Breast epithelium (tissue), 4 donors: Measurements from ENCODE around the gene CCSER1. TPM values are rescaled to one million over a fixed set of nuclear protein-coding genes. Genes with fewer than 3 reads are reported as not detected.

Experiments
- DNase-seq, 2 donors: peaks; one replicate each; pipeline ENCODE4 v3.0.0-alpha.2; 2019; ENCODE audit warnings: low spot score in 2 of 2
- H3K27ac ChIP-seq, 2 donors: fragments of 200-600 bp; sonication (generic) in 1 of 2; one replicate each; pipeline ENCODE4 v1.5.1; 2016 to 2019; ENCODE audit warnings: mild to moderate bottlenecking in 1 of 2
- H3K27me3 ChIP-seq, 2 donors: fragments of 200-600 bp; sonication (generic) in 1 of 2; one replicate each; pipeline versions ENCODE4 v1.5.1 to v1.6.0; 2017 to 2019; ENCODE audit warnings: control low read depth in 1 of 2, mild to moderate bottlenecking in 1 of 2
- H3K36me3 ChIP-seq: fragments of 200-600 bp; one replicate; pipeline ENCODE4 v1.5.1; 2019
- H3K4me1 ChIP-seq, 2 donors: fragments of 200-600 bp; sonication (generic); one replicate each; pipeline ENCODE4 v1.5.1; 2016 to 2019; ENCODE audit warnings: control low read depth in 1 of 2
- H3K4me3 ChIP-seq, 3 donors: fragments of 200-600 bp; sonication (generic); 1 replicate in 2 of 3; 2 replicates in 1 of 3; pipeline ENCODE4 v1.5.1; 2016 to 2019; ENCODE audit warnings: mild to moderate bottlenecking in 3 of 3, moderate library complexity in 2 of 3
- H3K9me3 ChIP-seq, 2 donors: fragments of 200-600 bp; sonication (generic) in 1 of 2; one replicate each; pipeline ENCODE4 v1.5.1; 2016 to 2019; ENCODE audit warnings: control low read depth in 1 of 2
- POLR2A ChIP-seq: fragments of 450-650 bp; IDR thresholded peaks from one replicate; pipeline ENCODE4 v1.6.1; 2016; ENCODE audit warnings: antibody characterized with exemption, mild to moderate bottlenecking, moderate library complexity
- POLR2AphosphoS5 ChIP-seq, 3 donors: sonication (generic); formaldehyde crosslinking; IDR thresholded peaks; one replicate each; pipeline ENCODE4 v1.6.1; 2017; ENCODE audit warnings: antibody characterized with exemption in 3 of 3
- intact Hi-C: fragments of 100-400 bp; cut with DNase I; formaldehyde crosslinking; loops from one replicate; pipeline ENCODE4 v1.15.1; 2023; ENCODE audit warnings: low total_unique reads
- total RNA-seq, 3 donors: library from RNA; depleted of rRNA; stranded (reverse); fragments of >200 nt; gene quantifications; one replicate each; pipeline ENCODE4 v1.1.0, GENCODE V29; 2016
- TF ChIP-seq, protein P1 (sequence below), 3 donors: fragments of 450-650 bp; IDR thresholded peaks; one replicate each; pipeline ENCODE4 v1.5.1; 2016 to 2017; ENCODE audit warnings: antibody characterized with exemption in 3 of 3, mild to moderate bottlenecking in 3 of 3, moderate library complexity in 3 of 3

CCSER1 gene
- total RNA-seq, 3 donors from 2014 or later = 6.4 to 73.3 (median 55.7) TPM

GRCh38 chr4:90597927-90598326 lies 470.7 kb downstream of the CCSER1 start:
- Histone ChIP-seq H3K4me3 (no peak overlapping the region), H3K36me3 (no peaks in the 10 kb centered on the region), H3K4me1 (no peaks in the 10 kb centered on the region), H3K9me3 (no peaks in the 10 kb centered on the region), H3K27me3 (no peaks in the 10 kb centered on the region), H3K27ac (no peak overlapping the region)
- TF ChIP-seq, protein P1, sequence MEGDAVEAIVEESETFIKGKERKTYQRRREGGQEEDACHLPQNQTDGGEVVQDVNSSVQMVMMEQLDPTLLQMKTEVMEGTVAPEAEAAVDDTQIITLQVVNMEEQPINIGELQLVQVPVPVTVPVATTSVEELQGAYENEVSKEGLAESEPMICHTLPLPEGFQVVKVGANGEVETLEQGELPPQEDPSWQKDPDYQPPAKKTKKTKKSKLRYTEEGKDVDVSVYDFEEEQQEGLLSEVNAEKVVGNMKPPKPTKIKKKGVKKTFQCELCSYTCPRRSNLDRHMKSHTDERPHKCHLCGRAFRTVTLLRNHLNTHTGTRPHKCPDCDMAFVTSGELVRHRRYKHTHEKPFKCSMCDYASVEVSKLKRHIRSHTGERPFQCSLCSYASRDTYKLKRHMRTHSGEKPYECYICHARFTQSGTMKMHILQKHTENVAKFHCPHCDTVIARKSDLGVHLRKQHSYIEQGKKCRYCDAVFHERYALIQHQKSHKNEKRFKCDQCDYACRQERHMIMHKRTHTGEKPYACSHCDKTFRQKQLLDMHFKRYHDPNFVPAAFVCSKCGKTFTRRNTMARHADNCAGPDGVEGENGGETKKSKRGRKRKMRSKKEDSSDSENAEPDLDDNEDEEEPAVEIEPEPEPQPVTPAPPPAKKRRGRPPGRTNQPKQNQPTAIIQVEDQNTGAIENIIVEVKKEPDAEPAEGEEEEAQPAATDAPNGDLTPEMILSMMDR (IDR thresholded peaks at IDR 0.05) = no peak
- no peak for TF ChIP-seq POLR2A
- TF ChIP-seq POLR2AphosphoS5 (IDR thresholded peaks at IDR 0.05) = no peak
- no peak for DNase-seq
- intact Hi-C loops = no loop called here

DNA sequence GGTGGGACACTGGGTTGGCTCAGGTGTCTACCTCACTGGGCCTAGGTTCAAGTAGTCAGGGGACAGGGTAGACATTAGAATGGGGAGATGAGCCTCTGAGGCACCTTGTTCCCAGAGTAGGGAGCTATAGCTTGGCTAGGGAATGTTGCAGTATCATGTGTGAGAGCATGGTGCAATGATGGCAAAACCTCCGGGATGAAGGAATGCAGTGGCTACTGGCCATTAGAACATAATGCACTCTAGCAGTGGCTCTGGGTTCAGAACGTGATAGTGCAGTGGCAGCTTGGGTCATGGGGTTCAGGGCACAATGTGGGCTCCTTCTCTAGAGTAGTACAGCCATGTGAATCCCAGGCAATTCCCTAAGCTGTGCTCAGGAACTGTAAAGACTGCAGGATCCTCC lies 471.5 kb downstream of the CCSER1 start:
- intact Hi-C loops = no loop called here
- TF ChIP-seq, protein P1 (IDR thresholded peaks at IDR 0.05) = no peak
- TF ChIP-seq POLR2A (no peak), POLR2AphosphoS5 (IDR thresholded peaks at IDR 0.05) (no peak)

DNA sequence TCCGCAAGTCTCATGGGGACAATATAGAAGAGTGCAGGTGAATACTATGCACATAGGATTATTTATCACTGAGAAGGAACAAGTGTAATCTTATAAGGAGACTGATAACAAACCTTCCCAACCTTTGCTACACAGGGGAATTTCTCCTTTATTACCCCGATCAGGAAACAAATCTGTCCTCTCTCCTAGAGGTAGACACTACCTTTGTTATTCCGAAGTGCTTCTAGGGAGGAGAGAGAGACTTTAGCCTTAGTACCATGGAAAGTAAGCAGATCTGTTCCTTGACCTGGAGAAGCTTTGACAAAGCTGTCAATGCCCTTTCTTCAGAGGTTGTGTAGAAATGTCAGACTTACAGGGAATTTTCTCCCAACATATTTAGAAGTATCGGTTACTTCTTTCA lies 475.5 kb downstream of the CCSER1 start:
- no peak for DNase-seq
- H3K27me3 ChIP-seq = no peaks in the 10 kb centered on the region
- TF ChIP-seq, protein P1 (IDR thresholded peaks at IDR 0.05) = no peak
- no peak for TF ChIP-seq POLR2AphosphoS5 (IDR thresholded peaks at IDR 0.05)
- TF ChIP-seq POLR2A = no peak
- intact Hi-C loops = no loop called here
- no peaks in the 10 kb centered on the region for H3K9me3 ChIP-seq
- no peak overlapping the region for H3K4me3 ChIP-seq
- H3K27ac ChIP-seq = no peak overlapping the region
- no peaks in the 10 kb centered on the region for H3K36me3 ChIP-seq
- no peaks in the 10 kb centered on the region for H3K4me1 ChIP-seq

More for the DNA sequence above, 471.5 kb downstream of the CCSER1 start:
- H3K9me3 ChIP-seq = no peaks in the 10 kb centered on the region
- H3K27ac ChIP-seq = no peak overlapping the region
- DNase-seq = no peak
- no peak overlapping the region for H3K4me3 ChIP-seq
- no peaks in the 10 kb centered on the region for H3K36me3 ChIP-seq
- no peaks in the 10 kb centered on the region for H3K27me3 ChIP-seq
- no peaks in the 10 kb centered on the region for H3K4me1 ChIP-seq

GRCh38 chr4:90603540-90603939 lies 476.3 kb downstream of the CCSER1 start:
- H3K27ac ChIP-seq = no peak overlapping the region
- no peaks in the 10 kb centered on the region for H3K4me1 ChIP-seq
- intact Hi-C loops = no loop called here
- H3K27me3 ChIP-seq = no peaks in the 10 kb centered on the region
- TF ChIP-seq, protein P1 (IDR thresholded peaks at IDR 0.05) = no peak
- TF ChIP-seq POLR2AphosphoS5 (IDR thresholded peaks at IDR 0.05) (no peak), POLR2A (no peak)
- H3K4me3 ChIP-seq = no peak overlapping the region
- no peaks in the 10 kb centered on the region for H3K9me3 ChIP-seq
- no peaks in the 10 kb centered on the region for H3K36me3 ChIP-seq
- DNase-seq = no peak

DNA sequence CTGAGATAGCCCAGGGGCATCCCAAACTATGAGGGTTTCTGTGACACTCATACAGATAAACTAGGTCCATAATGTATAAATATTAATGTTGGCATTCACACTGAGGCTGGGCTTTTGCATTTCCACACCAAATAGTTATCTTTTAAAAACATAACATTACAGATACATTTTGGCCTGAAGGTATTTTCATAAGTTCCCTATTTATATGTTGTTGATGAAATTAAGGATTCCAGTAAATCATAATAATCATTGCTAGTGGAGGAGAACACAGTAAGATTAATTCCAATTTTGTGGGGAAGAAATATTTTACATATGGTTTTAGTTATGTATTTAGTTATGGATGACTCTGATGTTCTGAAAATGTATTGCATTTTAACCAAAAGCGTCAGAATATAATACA lies 479.6 kb downstream of the CCSER1 start:
- TF ChIP-seq POLR2A (no peak), POLR2AphosphoS5 (IDR thresholded peaks at IDR 0.05) (no peak)
- TF ChIP-seq, protein P1 (IDR thresholded peaks at IDR 0.05) = no peak
- Histone ChIP-seq H3K9me3 (no peaks in the 10 kb centered on the region), H3K4me3 (no peak overlapping the region), H3K4me1 (no peaks in the 10 kb centered on the region), H3K27ac (no peak overlapping the region), H3K36me3 (no peaks in the 10 kb centered on the region), H3K27me3 (no peaks in the 10 kb centered on the region)
- DNase-seq = no peak
- intact Hi-C loops = no loop called here
